IMR-90 (cell line): ENCODE data around the gene TRPC4. TPM values are rescaled to one million over a fixed set of nuclear protein-coding genes. Genes with fewer than 3 reads are reported as not detected.

ENCODE experiments used
- ATAC-seq: fragments of 200-7000 bp; cut with Tn5 transposase; 2 replicates; pipeline ENCODE4 v1.9.1; 2020; ENCODE audit warnings: low read depth, mild to moderate bottlenecking, moderate library complexity
- BruUV-seq: library from RNA; stranded (reverse); fragments of 400-500 nt; replicated peaks from 2 replicates; lab custom pipeline; 2021; lab: Mats Ljungman, UMichigan
- CTCF ChIA-PET: fragments of 300-600 bp; formaldehyde crosslinking; extraction: SDS; loops from one replicate; lab custom pipeline; 2021; ENCODE audit warnings: antibody characterized with exemption; lab: Yijun Ruan, JAX
- POLR2A ChIA-PET: fragments of 300-600 bp; sonication (Branson Sonifier 250); formaldehyde crosslinking; loops from one replicate; lab custom pipeline; 2022; ENCODE audit warnings: antibody characterized with exemption; ENCODE audit not compliant: unreplicated experiment; lab: Charles Lee
- DNase-seq: peaks from one replicate; pipeline ENCODE4 v3.0.0; 2013
- H2AFZ ChIP-seq: replicated peaks from 2 replicates; pipeline ENCODE3; 2013; ENCODE audit warnings: low read length, mild to moderate bottlenecking; ENCODE audit not compliant: poor library complexity
- H2AK5ac ChIP-seq: 2 replicates; pipeline ENCODE4 v1.6.1; 2013; ENCODE audit warnings: low read depth, low read length, inconsistent platforms
- H2AK9ac ChIP-seq: replicated peaks from 2 replicates; pipeline ENCODE3; 2013; ENCODE audit warnings: mild to moderate bottlenecking, low read depth, low read length, moderate library complexity; ENCODE audit not compliant: poor library complexity
- H2BK120ac ChIP-seq: 2 replicates; pipeline ENCODE4 v1.6.1; 2013; ENCODE audit warnings: low read depth, low read length, inconsistent platforms
- H2BK15ac ChIP-seq: 3 replicates; pipeline ENCODE4 v1.6.1; 2013; ENCODE audit warnings: low read depth, low read length, inconsistent platforms
- H2BK20ac ChIP-seq: 2 replicates; pipeline ENCODE4 v1.6.1; 2013; ENCODE audit warnings: low read depth, mild to moderate bottlenecking, inconsistent platforms, low read length, moderate library complexity
- H2BK5ac ChIP-seq: 2 replicates; pipeline ENCODE4 v1.6.1; 2013; ENCODE audit warnings: mild to moderate bottlenecking, low read depth, low read length, inconsistent platforms; ENCODE audit not compliant: poor library complexity, severe bottlenecking
- H3K14ac ChIP-seq: replicated peaks from 2 replicates; pipeline ENCODE4 v1.6.1; 2013; ENCODE audit warnings: low read depth, low read length, inconsistent platforms
- H3K18ac ChIP-seq: 2 replicates; pipeline ENCODE4 v1.6.1; 2013; ENCODE audit warnings: low read depth, low read length, control low read depth
- H3K23ac ChIP-seq: 2 replicates; pipeline ENCODE4 v1.6.1; 2013; ENCODE audit warnings: low read depth, low read length, inconsistent platforms
- H3K27ac ChIP-seq: 2 replicates; pipeline ENCODE4 v1.5.1; 2013; ENCODE audit warnings: mild to moderate bottlenecking, control low read depth, low read length; ENCODE audit not compliant: insufficient read depth
- H3K27me3 ChIP-seq: 2 replicates; pipeline ENCODE4 v1.6.1; 2013; ENCODE audit warnings: low read length; ENCODE audit not compliant: control insufficient read depth, insufficient read depth
- H3K36me3 ChIP-seq: 2 replicates; pipeline ENCODE4 v1.6.1; 2013; ENCODE audit warnings: low read length, mixed read lengths; ENCODE audit not compliant: control insufficient read depth, insufficient read depth
- H3K4ac ChIP-seq: 2 replicates; pipeline ENCODE4 v1.6.1; 2013; ENCODE audit warnings: low read depth, low read length, inconsistent platforms
- H3K4me1 ChIP-seq: 2 replicates; pipeline ENCODE4 v1.6.1; 2013; ENCODE audit warnings: low read length, mixed read lengths; ENCODE audit not compliant: control insufficient read depth, insufficient read depth
- H3K4me2 ChIP-seq: 2 replicates; pipeline ENCODE4 v1.6.1; 2013; ENCODE audit warnings: low read depth, mild to moderate bottlenecking, control low read depth, low read length, moderate library complexity
- H3K4me3 ChIP-seq: 2 replicates; pipeline ENCODE4 v1.5.1; 2013; ENCODE audit warnings: low read depth, mild to moderate bottlenecking, control low read depth, low read length, moderate library complexity; ENCODE audit not compliant: insufficient read depth
- H3K56ac ChIP-seq: 2 replicates; pipeline ENCODE4 v1.6.1; 2013; ENCODE audit warnings: low read length, inconsistent platforms; ENCODE audit not compliant: insufficient read depth; ENCODE audit errors: extremely low read depth
- H3K79me1 ChIP-seq, 2 experiments: 2 replicates each; pipeline ENCODE4 v1.6.1; 2013; ENCODE audit warnings: low read length in 2 of 2, inconsistent platforms in 1 of 2, low read depth in 1 of 2
- H3K9ac ChIP-seq: 2 replicates; pipeline ENCODE4 v1.6.1; 2013; ENCODE audit warnings: low read depth, low read length, control low read depth
- H3K9me1 ChIP-seq: 2 replicates; pipeline ENCODE4 v1.6.1; 2013; ENCODE audit warnings: low read length, inconsistent platforms; ENCODE audit not compliant: insufficient read depth
- H3K9me3 ChIP-seq: 2 replicates; pipeline ENCODE4 v1.6.1; 2013; ENCODE audit warnings: low read length; ENCODE audit not compliant: control insufficient read depth, insufficient read depth
- H4K20me1 ChIP-seq: 2 replicates; pipeline ENCODE4 v1.6.1; 2013; ENCODE audit warnings: low read length, inconsistent platforms; ENCODE audit not compliant: insufficient read depth
- H4K5ac ChIP-seq: 2 replicates; pipeline ENCODE4 v1.6.1; 2013; ENCODE audit warnings: mild to moderate bottlenecking, low read depth, low read length, control low read depth
- H4K8ac ChIP-seq, 2 experiments: 2 replicates each; pipeline ENCODE4 v1.6.1; 2013; ENCODE audit warnings: low read depth in 2 of 2, low read length in 2 of 2, control low read depth in 1 of 2, inconsistent platforms in 1 of 2
- H4K91ac ChIP-seq: 2 replicates; pipeline ENCODE4 v1.6.1; 2013; ENCODE audit warnings: low read depth, low read length, inconsistent platforms; ENCODE audit not compliant: insufficient read depth
- BHLHE40 ChIP-seq: fragments of 150-350 bp; IDR thresholded peaks from 2 replicates; pipeline ENCODE4 v1.6.1; 2016; ENCODE audit warnings: mild to moderate bottlenecking, low read depth, low read length
- CEBPB ChIP-seq: IDR thresholded peaks from 2 replicates; pipeline ENCODE4 v1.6.1; 2012; ENCODE audit warnings: low read depth, low read length, improper control_type of control experiment
- SMC3 ChIP-seq: fragments of 150-350 bp; IDR thresholded peaks from 2 replicates; pipeline ENCODE4 v1.6.1; 2016; ENCODE audit warnings: low read depth, mild to moderate bottlenecking, antibody characterized with exemption, low read length, moderate library complexity
- WGBS, 2 experiments: methylation state at CpG; one replicate each; pipeline versions ENCODE4 v1.1.5 to v1.1.7; 2013; ENCODE audit warnings: missing lambda C conversion rate in 2 of 2; ENCODE audit not compliant: insufficient read length in 1 of 2; ENCODE audit errors: extremely low coverage in 2 of 2; 5-methylcytosine and 5-hydroxymethylcytosine counted together
- dilution Hi-C: fragments of 300-500 bp; cut with HindIII; formaldehyde crosslinking; loops from one replicate; pipeline ENCODE4 v1.14.3; 2018; ENCODE audit warnings: low sequenced_read_pairs; ENCODE audit not compliant: unreplicated experiment
- in situ Hi-C: fragments of 300-500 bp; cut with MboI; formaldehyde crosslinking; loops from 3 replicates; pipeline ENCODE4 v1.14.3; 2019; ENCODE audit warnings: low sequenced_read_pairs, inconsistent platforms, mixed read lengths
- intact Hi-C: fragments of 100-400 bp; cut with micrococcal nuclease; formaldehyde crosslinking; loops from 2 replicates; pipeline ENCODE4 v1.10.0; 2022
- polyA plus RNA-seq, 3 experiments: library from polyadenylated mRNA; depleted of rRNA; stranded (reverse); fragments of >200 nt; gene quantifications; 2 replicates each; pipeline ENCODE4 v1.2.3, GENCODE V29; 2012; ENCODE audit warnings: low replicate concordance in 1 of 3
- total RNA-seq: library from RNA; depleted of rRNA; stranded (reverse); fragments of >200 nt; gene quantifications from 2 replicates; pipeline ENCODE4 v1.2.3, GENCODE V29; 2012

The TRPC4 gene
- total and polyA plus RNA-seq, 2 of the 4 experiments (the other 2 are of a cell fraction) = 1.9 to 5.2 TPM

GRCh38 chr13:37889102-37889501, 19.5 kb upstream of the TRPC4 start:
- dilution Hi-C loops (no loop called here), intact Hi-C loops (no loop called here), in situ Hi-C loops (no loop called here)
- no peak overlapping the region for H3K18ac ChIP-seq
- H4K5ac ChIP-seq = no peak overlapping the region
- peak overlapping the region; percentile 6 for H2AFZ ChIP-seq
- peak; percentile 23 for DNase-seq
- no peaks in the 10 kb centered on the region for H3K79me1 ChIP-seq
- no peak overlapping the region for H2BK15ac ChIP-seq
- no peaks in the 10 kb centered on the region for H4K20me1 ChIP-seq
- no peak overlapping the region for H3K4me3 ChIP-seq
- TF ChIP-seq CEBPB = peak; percentile 67; the same call in 1 of the 2 replicates
- TF ChIP-seq SMC3 = no peak
- no peak for TF ChIP-seq BHLHE40
- no peak overlapping the region for H3K4ac ChIP-seq
- H2BK120ac ChIP-seq = no peak overlapping the region
- POLR2A ChIA-PET = no interaction called here
- no TSS peak for BruUV-seq
- peak overlapping the region; percentile 56; the same call in 1 of the 2 replicates for H3K4me2 ChIP-seq
- no peak overlapping the region for H2BK20ac ChIP-seq
- no peaks in the 10 kb centered on the region for H3K9me3 ChIP-seq
- H2AK5ac ChIP-seq = no peak overlapping the region
- no peak overlapping the region for H3K14ac ChIP-seq
- peak; percentile 54; the same call in 1 of the 2 replicates for ATAC-seq
- H3K56ac ChIP-seq = no peak overlapping the region
- no peaks in the 10 kb centered on the region for H3K36me3 ChIP-seq
- CTCF ChIA-PET = no interaction called here
- H3K9ac ChIP-seq = no peak overlapping the region
- no peak overlapping the region for H2AK9ac ChIP-seq
- H4K91ac ChIP-seq = no peak overlapping the region
- no peak overlapping the region for H4K8ac ChIP-seq
- H2BK5ac ChIP-seq = no peak overlapping the region
- H3K27ac ChIP-seq = no peak overlapping the region
- H3K27me3 ChIP-seq = no peaks in the 10 kb centered on the region
- no peak overlapping the region for H3K23ac ChIP-seq
- H3K4me1 ChIP-seq = no peaks in the 10 kb centered on the region
- WGBS, 2 experiments = no CpG with 5 or more reads among the region's 2 CpGs
- no peaks in the 10 kb centered on the region for H3K9me1 ChIP-seq
